ENCODE measurements around the gene C15orf62. TPM values are rescaled to one million over a fixed set of nuclear protein-coding genes. Genes with fewer than 3 reads are reported as not detected.

C15orf62 gene, protein sequence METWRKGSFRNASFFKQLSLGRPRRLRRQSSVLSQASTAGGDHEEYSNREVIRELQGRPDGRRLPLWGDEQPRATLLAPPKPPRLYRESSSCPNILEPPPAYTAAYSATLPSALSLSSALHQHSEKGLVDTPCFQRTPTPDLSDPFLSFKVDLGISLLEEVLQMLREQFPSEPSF
- total RNA-seq: 0.63 and 2.7 TPM in 2 replicates

DNA sequence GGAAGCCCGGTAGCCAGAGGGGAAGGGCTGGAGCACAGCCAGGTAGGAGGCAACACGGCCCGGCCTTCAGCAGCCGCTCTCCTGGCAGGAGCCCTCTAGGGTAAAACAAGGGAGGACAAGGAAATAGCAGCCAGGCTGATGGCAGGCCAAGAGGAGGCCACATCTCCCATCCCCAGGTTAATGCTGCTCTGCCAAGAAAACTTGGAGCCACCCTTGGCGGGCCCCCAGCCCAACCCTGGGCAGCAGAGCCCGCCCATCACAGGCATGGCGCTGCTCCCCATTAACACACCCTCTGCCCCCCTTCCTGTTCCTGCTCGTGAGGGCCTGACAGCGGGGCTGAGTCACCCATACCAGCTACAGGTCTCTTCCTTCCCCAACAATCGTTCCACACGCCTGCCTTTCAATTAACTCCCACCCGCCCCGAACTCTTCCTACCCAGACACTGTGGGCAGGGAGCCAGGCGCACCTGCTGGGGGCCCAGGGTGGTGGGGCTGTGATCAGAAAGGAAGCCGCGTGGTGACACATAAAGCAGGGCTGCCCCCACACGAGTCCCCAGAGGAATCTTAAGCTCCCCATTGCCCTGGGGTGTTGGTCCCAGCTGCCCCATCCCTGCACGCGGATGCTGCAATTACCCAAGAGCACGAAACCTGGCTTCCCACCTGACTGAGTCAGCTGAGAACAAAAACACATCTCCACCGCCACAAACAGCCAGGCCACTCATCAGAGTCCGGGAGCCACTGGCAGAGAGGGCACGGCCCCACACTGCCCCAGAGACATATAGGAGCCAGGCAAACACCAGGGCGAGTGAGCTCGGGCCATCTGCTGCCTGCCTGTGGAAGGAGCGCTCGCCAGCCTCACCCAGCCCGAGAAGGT, at the start of gene C15orf62:
Gene C15orf62, plus strand, starts transcription at position 707 of the 873 bp plus-strand sequence. CDS start 516 bp downstream, outside the sequence.
- peak within 1 kb of the TSS; percentile 1 for H3K4me3 ChIP-seq (ENCODE audit: low read depth, low read length)
- DNase-seq (ENCODE audit: low read depth): no peak
- TF ChIP-seq CTCF (conservative IDR thresholded peaks at IDR 0.05; ENCODE audit: low read depth, low read length): peak; percentile 5

GRCh38 chr15:40721701-40722100, 48.1 kb upstream of the C15orf62 start:
- TF ChIP-seq CTCF (conservative IDR thresholded peaks at IDR 0.05; ENCODE audit: low read depth, low read length): no peak
- DNase-seq (ENCODE audit: low read depth): no peak
- no peak overlapping the region for H3K4me3 ChIP-seq (ENCODE audit: low read depth, low read length)

DNA sequence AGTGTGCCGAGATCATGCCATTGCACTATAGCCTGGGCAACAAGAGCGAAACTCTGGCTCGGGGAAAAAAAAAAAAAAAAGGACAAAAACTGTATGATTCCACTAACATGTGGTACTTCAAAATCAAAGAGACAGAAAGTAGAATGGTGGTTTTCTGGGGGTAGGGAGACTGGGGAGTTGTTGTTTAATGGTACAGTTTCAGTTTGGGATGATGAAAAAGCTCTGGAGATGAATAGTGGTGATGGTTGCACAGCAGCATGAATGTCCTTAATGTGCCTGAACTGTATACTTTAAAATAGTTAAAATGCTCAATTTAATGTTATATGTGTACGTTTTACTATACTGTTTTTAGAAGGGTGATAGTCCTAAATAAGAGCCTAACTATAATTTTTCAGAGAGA, 47.4 kb upstream of the C15orf62 start:
- no peak for DNase-seq (ENCODE audit: low read depth)
- no peak for TF ChIP-seq CTCF (conservative IDR thresholded peaks at IDR 0.05; ENCODE audit: low read depth, low read length)
- no peak overlapping the region for H3K4me3 ChIP-seq (ENCODE audit: low read depth, low read length)

DNA sequence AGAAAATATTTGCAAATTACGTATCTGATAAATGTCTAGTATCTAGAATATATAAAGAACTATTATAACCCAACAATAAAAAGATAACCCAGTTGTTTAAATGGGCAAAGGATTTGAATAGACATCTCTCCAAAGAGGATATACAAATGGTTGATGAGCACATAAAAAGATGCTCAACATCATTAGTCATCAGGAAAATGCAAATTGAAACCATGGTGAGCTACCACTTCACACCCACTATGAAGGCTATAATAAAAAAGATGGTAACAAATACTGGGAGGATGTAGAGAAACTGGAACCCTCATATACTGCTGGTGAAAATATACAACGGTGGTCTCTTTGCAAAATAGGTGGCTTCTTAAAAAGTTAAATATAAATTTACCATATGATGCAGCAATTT, 46.8 kb upstream of the C15orf62 start:
- no peak for DNase-seq (ENCODE audit: low read depth)
- TF ChIP-seq CTCF (conservative IDR thresholded peaks at IDR 0.05; ENCODE audit: low read depth, low read length): no peak
- H3K4me3 ChIP-seq (ENCODE audit: low read depth, low read length): no peak overlapping the region

- TF ChIP-seq CTCF (conservative IDR thresholded peaks at IDR 0.05; ENCODE audit: low read depth, low read length): no peak
- no peak for DNase-seq (ENCODE audit: low read depth)
- H3K4me3 ChIP-seq (ENCODE audit: low read depth, low read length): no peak overlapping the region
These were observed 45.9 kb upstream of the C15orf62 start for GRCh38 chr15:40723919-40724318.

DNA sequence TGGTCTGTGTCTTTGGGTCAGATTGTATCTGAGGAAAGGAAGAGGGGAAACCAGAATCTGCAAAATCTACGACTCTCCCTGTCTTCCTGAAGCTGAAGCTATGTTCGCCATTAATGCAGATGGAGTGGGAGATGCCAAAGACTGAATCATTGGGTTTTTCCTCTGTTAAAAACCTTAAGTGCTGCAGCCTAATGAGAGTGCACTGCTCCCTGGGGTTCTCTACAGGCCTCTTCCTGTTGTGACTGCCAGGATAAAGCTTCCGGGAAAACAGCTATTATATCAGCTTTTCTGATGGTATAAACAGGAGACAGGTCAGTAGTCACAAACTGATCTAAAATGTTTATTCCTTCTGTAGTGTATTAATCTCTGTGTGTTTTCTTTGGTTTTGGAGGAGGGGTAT, 38.7 kb upstream of the C15orf62 start:
- H3K4me3 ChIP-seq (ENCODE audit: low read depth, low read length): no peak overlapping the region
- TF ChIP-seq CTCF (conservative IDR thresholded peaks at IDR 0.05; ENCODE audit: low read depth, low read length): no peak
- DNase-seq (ENCODE audit: low read depth): no peak
